ENCODE results near the gene CFAP52.

GRCh38 chr17:9533441-9533840, 43.0 kb upstream of the CFAP52 start:
- TF ChIP-seq POLR2A (IDR thresholded peaks at IDR 0.05; ENCODE audit: borderline replicate concordance, extremely low read depth, insufficient read depth, insufficient read length) (no peak), SIN3A (IDR thresholded peaks at IDR 0.05; ENCODE audit: low read depth) (no peak), REST (IDR thresholded peaks at IDR 0.05; ENCODE audit: low read depth) (no peak), POLR2AphosphoS5 (IDR thresholded peaks at IDR 0.05; ENCODE audit: low read depth, low read length) (no peak), TCF7L2 (IDR thresholded peaks at IDR 0.05; ENCODE audit: borderline replicate concordance, extremely low read depth, insufficient read depth, insufficient read length) (no peak), SP1 (IDR thresholded peaks at IDR 0.05; ENCODE audit: low read depth) (no peak), EZH2phosphoT487 (IDR thresholded peaks at IDR 0.05; ENCODE audit: borderline replicate concordance) (no peak), JUND (IDR thresholded peaks at IDR 0.05) (no peak), EZH2 (IDR thresholded peaks at IDR 0.05) (no peak), MAX (IDR thresholded peaks at IDR 0.05) (no peak)
- TF ChIP-seq, protein P1, sequence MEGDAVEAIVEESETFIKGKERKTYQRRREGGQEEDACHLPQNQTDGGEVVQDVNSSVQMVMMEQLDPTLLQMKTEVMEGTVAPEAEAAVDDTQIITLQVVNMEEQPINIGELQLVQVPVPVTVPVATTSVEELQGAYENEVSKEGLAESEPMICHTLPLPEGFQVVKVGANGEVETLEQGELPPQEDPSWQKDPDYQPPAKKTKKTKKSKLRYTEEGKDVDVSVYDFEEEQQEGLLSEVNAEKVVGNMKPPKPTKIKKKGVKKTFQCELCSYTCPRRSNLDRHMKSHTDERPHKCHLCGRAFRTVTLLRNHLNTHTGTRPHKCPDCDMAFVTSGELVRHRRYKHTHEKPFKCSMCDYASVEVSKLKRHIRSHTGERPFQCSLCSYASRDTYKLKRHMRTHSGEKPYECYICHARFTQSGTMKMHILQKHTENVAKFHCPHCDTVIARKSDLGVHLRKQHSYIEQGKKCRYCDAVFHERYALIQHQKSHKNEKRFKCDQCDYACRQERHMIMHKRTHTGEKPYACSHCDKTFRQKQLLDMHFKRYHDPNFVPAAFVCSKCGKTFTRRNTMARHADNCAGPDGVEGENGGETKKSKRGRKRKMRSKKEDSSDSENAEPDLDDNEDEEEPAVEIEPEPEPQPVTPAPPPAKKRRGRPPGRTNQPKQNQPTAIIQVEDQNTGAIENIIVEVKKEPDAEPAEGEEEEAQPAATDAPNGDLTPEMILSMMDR (IDR thresholded peaks at IDR 0.05 in 2 of 3, conservative IDR thresholded peaks at IDR 0.05 in 1 of 3; ENCODE audit: borderline replicate concordance in 1 of 3, insufficient read depth in 1 of 3, low read depth in 2 of 3, low read length in 2 of 3), result no peak
- TF ChIP-seq, protein P2, sequence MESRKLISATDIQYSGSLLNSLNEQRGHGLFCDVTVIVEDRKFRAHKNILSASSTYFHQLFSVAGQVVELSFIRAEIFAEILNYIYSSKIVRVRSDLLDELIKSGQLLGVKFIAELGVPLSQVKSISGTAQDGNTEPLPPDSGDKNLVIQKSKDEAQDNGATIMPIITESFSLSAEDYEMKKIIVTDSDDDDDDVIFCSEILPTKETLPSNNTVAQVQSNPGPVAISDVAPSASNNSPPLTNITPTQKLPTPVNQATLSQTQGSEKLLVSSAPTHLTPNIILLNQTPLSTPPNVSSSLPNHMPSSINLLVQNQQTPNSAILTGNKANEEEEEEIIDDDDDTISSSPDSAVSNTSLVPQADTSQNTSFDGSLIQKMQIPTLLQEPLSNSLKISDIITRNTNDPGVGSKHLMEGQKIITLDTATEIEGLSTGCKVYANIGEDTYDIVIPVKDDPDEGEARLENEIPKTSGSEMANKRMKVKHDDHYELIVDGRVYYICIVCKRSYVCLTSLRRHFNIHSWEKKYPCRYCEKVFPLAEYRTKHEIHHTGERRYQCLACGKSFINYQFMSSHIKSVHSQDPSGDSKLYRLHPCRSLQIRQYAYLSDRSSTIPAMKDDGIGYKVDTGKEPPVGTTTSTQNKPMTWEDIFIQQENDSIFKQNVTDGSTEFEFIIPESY (IDR thresholded peaks at IDR 0.05; ENCODE audit: extremely low read depth, insufficient replicate concordance, low read length), result no peak
